ENCODE measurements around the gene USP15.
A peak's percentile ranks its signal among the peaks of the same experiment; 100 is the strongest.

The USP15 gene

DNA sequence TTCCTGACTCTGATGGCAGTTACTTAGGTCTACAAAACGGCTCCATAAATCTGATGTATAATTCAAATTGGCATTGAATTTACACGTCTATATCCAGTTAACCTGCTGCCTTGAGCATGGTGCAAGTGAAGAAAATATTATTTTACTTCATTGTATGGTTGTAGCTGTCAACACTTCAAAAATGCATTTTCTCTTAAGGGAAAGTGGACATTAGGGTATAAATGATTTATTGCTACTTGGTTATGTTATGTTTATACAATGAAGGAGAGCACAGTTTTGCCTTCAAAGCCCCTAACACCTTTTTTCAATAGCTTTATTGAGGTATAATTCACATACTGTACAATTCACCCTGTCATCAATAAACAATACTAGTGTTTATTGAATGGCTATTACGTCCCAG lies 2.0 kb upstream of the USP15 start:
- DNase-seq (ENCODE audit: low read depth) = no peak

DNA sequence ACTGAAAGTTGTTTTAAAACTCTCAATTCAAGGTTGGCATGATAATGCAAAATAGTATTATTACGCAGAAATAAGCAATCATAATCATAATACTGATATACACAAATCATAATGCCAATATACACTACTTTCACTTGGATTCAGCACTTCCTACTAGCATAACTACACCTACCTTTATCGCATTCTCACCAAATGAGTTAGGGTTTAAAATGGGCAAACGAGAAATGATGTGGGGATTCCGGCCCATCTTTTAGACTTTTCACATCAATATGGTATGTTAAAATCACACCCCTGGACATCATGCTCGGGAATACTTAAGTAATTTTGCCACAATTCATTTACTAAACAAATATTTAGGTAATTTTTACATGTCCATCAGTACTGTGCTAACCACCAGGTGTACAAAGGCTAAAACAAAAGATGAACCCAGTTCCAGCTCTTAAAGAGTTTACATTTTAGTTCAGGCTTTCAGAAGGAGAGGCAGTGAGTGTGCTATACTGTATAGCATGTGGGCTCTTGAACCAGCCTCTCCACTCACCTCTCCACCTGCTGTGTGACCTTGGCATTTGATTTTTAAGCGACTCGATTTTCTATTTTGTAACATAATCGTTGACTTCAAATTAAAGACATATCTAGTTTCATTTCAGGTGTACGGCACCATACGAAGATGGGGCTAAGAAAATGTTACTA lies 1.1 kb upstream of the USP15 start:
- no peak for DNase-seq (ENCODE audit: low read depth)

DNA sequence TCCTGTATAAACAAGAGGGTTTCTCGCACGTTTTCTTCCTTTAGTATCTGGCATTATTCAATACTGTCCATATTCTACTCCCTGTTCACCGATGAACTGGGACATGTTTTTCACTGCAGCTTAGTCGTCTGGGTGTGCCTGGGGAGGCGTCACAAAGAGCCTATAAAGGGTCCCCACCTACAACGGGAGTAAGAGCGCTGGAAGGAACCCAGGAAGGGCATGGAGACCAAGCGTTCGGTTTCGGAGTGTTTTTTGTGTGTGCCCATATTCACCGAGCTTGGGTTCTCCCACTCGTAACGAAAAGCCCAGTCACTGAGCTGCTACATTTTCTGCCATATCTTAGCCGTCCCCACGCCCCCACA lies 592 bp upstream of the USP15 start:
- DNase-seq (ENCODE audit: low read depth) = no peak

DNA sequence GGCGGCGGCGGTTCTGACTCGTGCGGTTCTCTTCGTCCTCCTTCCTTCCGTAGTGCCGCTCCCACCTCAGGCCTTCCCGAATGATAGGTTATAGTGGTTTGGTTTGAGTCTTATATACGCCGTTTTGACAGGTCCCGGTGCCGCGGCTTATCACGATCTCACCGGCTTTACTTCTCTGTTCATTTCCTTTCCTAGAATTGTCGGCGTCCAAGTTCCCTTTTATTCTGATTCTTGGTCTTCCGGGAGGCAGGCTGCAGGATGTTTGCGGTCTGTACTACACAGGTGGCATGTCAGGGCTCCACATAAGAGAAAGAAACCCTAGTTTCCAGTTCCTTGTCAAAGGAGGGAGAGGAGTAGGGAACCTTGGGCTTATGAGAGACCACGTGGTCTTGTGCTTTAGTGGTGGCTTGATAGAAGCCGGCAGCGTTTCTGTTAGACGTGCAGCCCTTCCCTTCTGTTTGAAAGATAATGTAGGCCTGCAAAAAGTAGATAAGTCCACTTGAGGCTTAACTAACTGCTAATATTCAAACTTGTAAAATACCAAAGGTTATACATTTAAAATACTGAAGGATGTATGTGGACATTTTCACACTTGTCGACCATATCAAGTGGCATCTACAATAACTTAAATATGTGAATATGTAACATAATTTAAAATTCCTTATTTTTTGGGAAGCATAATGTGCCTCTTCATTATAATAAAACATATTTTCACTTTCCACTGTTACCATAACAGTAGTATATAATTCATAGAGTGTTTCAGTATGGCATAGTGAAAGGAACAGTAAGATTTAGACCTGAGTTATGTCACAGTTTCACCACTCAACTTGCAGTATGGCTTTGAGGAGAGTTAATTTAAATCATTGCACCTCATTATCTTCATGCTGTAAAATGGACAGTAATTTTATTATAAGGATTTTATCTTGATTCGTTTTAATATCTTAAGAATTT lies 804 bp downstream of the USP15 start:
- DNase-seq (ENCODE audit: low read depth) = peak; percentile 45

DNA sequence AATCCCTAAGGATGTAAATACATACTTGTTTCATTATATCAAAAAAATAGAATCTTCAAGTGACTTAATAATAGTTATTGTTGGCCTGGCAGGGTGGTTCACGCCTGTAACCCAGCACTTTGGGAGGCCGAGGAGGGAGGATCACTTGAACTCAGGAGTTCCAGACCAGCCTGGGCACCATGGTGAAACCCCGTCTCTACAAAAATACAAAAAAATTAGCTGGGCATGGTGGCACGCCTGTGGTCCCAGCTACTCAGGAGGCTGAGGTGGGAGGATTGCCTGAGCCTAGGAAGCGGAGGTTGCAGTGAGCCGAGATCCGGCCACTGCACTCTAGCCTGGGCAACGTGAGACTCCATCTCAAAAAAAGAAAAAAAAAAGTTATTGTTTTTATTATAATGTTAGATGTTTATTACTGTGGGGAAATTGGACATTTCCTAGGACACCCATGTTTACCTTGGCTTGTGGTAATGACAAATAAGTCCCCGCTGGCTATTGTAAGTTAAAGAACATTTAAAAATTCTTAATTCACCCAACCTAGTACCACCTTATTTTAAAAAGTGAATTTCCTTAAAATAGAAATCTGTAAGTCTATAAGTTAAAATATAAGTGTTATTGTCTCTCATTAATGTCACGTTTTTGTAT lies 1.8 kb downstream of the USP15 start:
- no peak for DNase-seq (ENCODE audit: low read depth)

DNA sequence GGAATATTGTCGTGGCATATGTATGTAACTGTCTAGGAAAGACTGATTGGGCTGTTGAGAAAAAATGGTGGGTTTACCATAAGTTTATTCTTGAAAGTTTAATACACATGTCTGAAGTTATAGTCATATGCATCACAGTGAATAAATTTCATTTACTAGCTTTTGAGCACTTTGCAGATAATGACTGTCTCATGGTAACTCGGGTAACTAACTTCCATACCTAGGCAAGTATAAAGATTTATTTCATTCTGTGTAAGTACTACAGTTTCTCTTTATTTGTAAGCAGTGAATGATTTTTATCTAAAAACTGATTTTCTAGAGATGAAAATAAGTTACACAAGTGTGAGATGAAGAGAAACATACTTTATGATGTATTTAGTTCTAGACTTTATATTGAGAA lies 3.0 kb downstream of the USP15 start:
- no peak for DNase-seq (ENCODE audit: low read depth)

DNA sequence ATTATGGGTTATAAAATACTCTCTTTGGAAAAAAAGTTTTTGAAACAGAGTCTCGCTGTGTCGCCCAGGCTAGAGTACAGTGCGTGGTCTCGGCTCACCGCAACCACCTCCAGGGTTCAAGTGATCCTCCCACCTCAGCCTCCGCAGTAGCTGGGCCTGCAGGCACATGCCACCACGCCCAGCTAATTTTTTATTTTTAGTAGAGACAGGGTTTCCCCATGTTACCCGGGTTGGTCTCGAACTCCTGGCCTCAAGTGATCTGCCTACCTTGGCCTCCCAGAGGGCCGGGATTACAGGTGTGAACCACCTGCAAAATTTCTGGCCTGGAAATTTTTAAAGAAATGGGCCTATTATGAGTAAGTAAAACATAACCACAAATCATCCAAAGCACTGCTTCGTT lies 3.8 kb downstream of the USP15 start:
- no peak for DNase-seq (ENCODE audit: low read depth)

DNA sequence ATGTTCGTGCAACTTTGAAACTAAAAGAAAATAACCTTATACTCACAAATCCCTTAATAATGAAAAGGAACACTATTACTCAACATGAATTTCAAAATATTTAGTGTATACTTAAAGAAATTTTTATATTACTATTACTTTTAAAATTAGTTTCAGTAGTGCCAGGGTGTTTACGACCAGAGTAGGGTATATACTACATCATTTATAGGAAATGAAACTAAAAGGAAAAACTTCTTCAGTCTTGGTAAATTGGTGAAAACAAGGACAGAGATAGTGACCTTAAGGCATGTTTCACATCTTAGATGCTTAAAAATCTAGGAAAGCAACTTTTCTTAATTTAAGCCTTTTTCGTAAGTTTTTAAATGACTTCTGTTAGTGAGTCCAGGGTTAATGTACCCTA lies 4.5 kb downstream of the USP15 start:
- no peak for DNase-seq (ENCODE audit: low read depth)

DNA sequence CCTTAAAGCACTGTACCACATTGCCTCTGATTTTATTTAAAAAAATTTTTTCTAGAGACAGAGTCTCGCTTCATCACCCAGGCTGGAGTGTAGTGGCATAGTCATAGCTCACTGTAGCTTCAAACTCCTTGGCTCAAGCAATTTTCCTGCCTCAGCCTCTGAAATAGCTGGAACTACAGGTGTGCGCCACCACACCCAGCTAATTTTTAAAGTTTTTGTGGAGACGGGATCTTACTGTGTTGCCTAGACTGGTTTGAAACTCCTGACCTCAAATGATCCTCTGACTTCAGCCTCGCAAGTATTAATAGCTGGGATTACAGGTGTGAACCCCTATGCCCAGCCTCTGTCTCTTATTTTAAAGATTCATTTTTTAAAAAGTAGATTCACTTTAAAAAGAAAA lies 5.3 kb downstream of the USP15 start:
- DNase-seq (ENCODE audit: low read depth) = no peak

DNA sequence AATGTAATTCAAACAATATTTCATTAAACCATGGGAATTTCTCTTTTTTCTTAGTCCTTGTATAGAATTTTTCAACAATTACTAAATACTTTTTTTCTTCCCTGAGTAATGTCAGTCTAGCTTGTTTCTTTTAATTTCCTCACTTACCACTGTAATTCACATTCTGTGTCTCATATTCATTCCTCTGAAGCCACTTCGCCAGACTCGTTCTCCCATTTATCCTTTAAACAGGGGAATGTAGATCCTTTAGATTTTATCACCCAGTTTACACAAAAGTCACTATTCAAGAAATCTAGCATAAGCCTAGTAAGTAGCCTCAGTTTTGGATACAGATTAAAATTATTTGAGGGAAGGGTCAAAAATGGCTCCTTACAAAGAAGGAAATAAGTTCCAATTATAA lies 6.8 kb downstream of the USP15 start:
- no peak for DNase-seq (ENCODE audit: low read depth)

DNA sequence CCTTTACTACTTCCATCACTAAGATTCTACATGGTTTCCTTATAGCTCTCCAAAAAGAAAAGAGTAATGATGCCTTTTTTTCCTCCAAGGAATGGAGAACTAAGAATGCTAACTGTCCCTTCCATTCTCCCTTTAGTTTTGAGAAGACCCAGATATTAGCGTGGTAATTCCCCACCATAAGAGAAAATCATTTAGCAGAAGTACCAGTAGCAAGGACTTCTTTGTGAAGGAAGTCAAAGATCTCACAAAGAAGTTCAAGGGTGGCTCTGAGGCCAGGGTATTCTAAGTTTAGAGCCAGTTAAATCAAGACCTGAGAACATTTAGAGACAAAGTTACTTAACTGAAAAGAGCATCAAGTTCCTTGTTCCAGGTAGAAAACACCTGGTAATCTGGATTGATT lies 7.3 kb downstream of the USP15 start:
- DNase-seq (ENCODE audit: low read depth) = no peak

DNA sequence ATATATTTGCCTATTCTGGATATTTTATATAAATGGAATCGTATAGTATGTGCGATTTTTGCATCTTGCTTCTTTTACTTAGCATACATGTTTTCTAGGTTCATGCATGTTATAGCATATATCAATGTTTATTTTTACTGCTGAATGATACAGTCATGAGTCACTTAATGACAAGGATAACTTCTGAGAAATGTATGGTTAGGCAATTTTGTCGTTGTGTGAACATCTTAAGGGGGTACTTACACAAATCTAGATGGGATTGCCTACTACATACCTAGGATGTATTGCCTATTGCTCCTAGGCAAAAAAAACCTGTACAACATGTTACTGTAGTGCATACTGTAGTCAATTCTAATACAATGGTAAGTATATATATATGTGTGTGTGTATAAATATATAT lies 8.8 kb downstream of the USP15 start:
- DNase-seq (ENCODE audit: low read depth) = no peak

DNA sequence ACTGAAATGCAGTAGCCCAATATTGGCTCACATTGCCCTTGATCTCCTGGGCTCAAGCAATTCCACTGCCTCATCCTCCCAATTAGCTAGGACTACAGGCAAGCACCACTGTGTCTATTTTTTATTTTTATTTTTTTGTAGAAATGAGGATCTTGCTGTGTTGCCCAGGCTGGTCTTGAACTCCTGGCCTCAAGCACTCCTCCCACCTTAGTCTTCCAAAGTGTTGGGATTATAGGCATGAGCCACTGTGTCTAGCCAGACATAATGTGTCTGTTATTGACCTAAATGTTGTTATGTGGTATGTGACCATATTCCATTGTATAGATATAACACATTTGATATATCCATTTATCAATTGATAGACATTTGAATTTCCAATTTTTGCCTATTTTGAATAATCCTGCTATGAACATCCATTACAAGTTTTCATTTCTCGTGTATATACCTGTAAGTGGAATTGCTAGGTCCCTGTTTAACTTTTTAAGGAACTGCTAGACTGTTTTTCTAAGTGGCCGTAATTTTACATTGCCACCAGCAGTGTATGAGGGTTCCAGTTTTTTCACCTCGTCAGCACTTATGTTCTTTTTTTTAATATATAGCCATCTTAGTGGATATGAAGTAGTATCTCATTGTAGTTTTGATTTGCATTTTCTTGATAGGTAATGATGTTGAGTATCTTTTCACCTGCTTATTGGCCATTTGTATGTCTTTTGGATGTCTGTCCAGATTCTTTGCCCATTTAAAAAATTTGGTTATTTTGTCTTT lies 9.4 kb downstream of the USP15 start:
- DNase-seq (ENCODE audit: low read depth) = no peak

DNA sequence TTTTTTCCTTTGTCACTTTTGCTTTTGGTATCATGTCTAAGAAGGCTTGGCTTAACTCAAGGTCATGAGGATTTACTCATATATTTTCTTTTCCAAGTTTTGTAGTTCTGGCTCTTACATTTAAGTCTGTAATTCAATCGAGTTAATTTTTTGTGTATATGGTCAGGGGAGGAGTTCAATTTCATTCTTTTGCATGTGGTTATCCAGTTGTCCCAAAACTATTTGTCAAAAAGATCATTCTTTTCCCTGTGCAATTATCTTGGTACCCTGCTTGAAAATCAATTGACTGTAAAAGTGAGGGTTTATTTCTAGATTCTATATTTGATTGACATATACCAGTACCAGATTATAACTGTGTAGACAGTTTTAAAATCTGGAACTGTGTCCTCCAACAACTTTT lies 10.2 kb downstream of the USP15 start:
- no peak for DNase-seq (ENCODE audit: low read depth)

DNA sequence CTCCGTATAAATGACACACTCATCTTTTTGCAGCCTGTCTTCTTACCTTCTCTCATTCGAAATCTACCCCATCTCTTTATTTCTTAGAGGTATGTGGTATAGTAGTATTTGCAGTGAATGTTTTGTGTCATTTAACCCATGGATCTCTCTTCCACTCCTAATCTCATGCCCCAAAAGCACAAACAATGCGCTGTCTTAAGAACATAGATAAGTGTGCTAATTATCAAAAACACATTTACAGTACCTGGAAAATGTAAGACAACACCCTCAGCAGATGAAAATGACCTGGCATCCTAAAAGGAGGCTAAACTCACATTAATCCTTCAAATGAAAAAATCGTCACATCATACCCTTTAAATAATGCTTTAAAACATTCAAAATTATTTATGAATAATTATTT lies 10.7 kb downstream of the USP15 start:
- DNase-seq (ENCODE audit: low read depth) = no peak

DNA sequence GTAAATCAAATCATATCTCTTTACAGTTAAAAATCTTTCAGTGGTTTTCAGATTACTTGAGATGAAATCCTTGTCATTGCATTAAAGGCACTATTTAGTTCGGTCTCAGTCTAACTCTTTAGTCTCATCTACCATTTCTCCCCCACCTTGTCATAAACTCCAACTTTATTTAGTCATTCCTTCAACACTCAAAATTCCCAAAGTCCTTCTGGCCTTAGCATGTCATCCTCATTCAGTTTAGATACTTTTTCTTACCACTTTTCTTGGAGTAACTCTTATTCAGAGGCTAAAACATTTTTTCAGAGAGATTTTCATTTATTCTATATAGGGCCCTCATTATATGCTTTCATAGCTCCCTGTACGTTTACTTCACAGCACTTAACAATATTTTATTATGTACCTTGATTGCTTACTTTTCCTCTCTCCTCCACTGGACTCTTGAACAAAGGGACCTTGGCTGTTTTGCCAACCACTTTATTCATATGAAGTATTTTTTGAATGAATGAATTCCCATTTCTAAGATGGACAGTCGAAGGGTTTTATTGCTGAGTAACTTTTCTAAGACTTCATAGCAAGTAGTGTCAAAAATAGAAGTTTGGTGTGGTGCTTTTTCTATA lies 12.8 kb downstream of the USP15 start:
- no peak for DNase-seq (ENCODE audit: low read depth)

DNA sequence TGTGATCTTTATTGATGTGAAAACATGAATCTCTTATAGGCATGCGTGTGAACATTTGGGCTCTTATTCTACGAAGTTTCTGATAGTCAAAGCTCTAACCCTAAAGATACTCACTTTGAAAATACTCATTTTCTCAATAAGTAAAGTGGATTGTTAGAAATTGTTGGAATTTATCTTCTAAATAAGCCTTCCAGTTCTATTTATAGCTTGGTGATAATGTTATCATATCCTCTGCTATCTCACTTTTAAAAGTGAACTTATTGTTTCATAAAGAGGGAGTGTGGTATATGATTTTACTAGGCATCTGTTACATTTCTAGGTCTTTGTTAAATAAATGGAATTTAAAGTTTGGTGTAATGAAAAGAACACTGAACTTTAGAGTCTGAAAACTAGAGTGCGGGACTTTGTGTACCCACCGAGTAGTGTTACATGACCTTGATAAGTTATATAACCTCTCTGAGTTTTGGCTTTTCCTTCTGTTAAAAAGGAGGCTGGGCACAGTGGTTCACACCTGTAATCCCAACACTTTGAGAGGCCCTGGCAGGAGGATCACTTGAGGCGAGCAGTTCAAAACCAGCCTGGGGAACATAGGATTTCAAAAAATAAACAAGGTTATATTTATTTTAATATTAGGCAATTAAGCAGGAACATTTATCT lies 13.6 kb downstream of the USP15 start:
- no peak for DNase-seq (ENCODE audit: low read depth)

DNA sequence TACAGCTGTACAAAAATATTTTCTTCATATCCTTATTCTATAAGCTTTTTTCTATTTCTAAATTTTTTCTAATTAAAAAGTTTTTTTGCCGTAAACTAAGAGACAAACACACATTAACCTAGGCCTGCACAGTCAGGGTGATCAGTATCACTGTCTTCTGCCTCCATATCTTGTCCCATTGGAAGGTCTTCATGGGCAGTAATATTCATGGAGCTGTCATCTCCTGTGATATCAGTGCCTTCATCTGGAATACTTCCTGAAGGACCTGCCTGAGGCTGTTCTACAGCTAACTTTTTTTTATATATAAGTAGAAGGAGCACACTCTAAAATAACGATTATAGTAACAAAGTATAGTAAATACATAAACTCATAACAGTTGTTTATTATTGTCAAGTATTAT lies 17.8 kb downstream of the USP15 start:
- no peak for DNase-seq (ENCODE audit: low read depth)

DNA sequence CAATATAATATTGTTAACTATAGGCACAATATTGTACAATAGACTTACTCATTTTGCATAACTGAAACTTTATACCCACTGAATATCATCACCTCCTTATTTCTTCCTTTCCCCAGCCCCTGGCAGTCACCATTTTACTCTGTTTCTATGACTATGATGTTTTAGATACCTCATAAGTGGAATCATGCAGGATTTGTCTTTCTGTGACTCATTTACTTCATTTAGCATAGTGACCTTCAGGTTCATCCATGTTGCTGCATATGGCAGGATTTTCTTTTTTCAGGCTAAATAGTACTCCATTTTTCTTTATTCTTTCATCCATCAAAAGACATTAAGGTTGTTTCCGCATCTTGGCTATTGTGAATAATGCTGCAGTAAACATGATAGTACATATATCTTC lies 18.9 kb downstream of the USP15 start:
- no peak for DNase-seq (ENCODE audit: low read depth)

DNA sequence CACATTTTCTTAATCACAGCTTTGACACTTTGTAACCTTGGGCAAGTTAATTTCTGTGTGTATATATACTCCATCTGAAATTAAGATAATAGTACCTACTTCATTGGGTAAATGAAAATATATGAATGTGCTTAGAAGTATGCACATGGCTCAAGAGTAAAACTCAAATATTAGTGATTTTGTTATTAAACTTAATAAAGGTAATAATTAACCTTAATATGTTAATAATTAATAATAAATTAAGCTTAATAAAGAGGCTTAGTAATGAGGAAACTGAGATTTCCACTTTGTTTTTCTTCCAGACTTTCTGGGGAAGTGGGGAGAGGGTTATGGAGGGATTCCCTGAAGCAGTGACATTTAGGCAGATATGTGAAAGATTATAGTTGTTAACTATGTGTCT lies 19.8 kb downstream of the USP15 start:
- no peak for DNase-seq (ENCODE audit: low read depth)

DNA sequence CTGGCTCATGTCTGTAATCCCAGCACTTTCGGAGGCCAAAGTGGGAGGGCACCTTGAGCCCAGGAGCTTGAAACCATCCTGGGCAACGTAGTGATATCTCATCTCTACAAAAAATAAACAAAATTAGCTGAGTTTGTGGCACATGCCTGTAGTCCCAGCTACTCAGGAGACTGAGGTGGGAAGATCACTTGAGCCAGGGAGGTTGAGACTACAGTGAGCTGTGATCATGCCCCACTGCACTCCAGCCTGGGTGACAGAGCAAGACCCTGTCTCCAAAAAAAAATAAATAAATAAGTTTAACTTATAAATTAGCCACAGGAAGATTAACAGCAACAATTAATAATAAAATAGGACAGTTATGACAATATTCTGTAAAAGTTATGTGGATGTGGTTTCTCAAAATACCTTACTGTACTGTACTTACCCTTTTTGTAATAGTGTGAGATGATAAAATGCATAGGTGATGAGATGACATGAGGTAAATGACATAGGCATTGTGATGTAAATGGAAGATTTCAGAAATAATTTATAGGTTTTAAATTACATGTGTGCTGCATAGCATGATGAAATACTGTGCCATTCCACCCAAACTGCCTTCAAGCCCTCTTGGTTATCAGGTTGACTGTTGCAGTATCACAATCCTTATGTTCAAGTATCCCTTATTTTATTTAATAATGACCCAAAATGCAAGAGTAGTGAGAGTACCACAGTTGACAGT lies 22.0 kb downstream of the USP15 start:
- DNase-seq (ENCODE audit: low read depth) = no peak

Measured in T follicular helper cell (primary cell).